H9 (cell line): ENCODE results near the gene CDX2. TPM values are rescaled to one million over a fixed set of nuclear protein-coding genes. Genes with fewer than 3 reads are reported as not detected.

Experiments used
- DNase-seq: peaks from one replicate; pipeline ENCODE4 v3.0.0-alpha.2; 2017
- H2AFZ ChIP-seq: one replicate; pipeline ENCODE4 v1.6.1; 2013; ENCODE audit warnings: mild to moderate bottlenecking, low read length, control low read depth, moderate library complexity
- H2AK5ac ChIP-seq: 2 replicates; pipeline ENCODE4 v1.6.1; 2013; ENCODE audit warnings: low read length, control low read depth, mixed read lengths; ENCODE audit not compliant: insufficient read length
- H2BK120ac ChIP-seq: one replicate; pipeline ENCODE4 v1.6.1; 2013; ENCODE audit warnings: low read depth, mild to moderate bottlenecking, low read length, control low read depth, inconsistent platforms; ENCODE audit not compliant: poor library complexity, severe bottlenecking
- H2BK12ac ChIP-seq: 2 replicates; pipeline ENCODE4 v1.6.1; 2013; ENCODE audit warnings: low read length, control low read depth, mixed read lengths, low read depth; ENCODE audit not compliant: insufficient read length
- H2BK15ac ChIP-seq: 2 replicates; pipeline ENCODE4 v1.6.1; 2013; ENCODE audit warnings: low read depth, low read length, control low read depth
- H2BK20ac ChIP-seq: one replicate; pipeline ENCODE4 v1.6.1; 2013; ENCODE audit warnings: low read depth, mild to moderate bottlenecking, low read length, control low read depth, inconsistent platforms; ENCODE audit not compliant: poor library complexity, severe bottlenecking
- H2BK5ac ChIP-seq: 2 replicates; pipeline ENCODE4 v1.6.1; 2013; ENCODE audit warnings: low read length, control low read depth, mixed read lengths; ENCODE audit not compliant: insufficient read length
- H3K14ac ChIP-seq: 2 replicates; pipeline ENCODE4 v1.6.1; 2013; ENCODE audit warnings: low read length, control low read depth; ENCODE audit not compliant: insufficient read depth
- H3K18ac ChIP-seq: 2 replicates; pipeline ENCODE4 v1.6.1; 2013; ENCODE audit warnings: low read depth, mild to moderate bottlenecking, mixed read lengths, low read length, control low read depth; ENCODE audit not compliant: insufficient read length
- H3K23ac ChIP-seq: 2 replicates; pipeline ENCODE4 v1.6.1; 2013; ENCODE audit warnings: low read length, control low read depth, mixed read lengths, low read depth; ENCODE audit not compliant: insufficient read length
- H3K23me2 ChIP-seq: 2 replicates; pipeline ENCODE4 v1.6.1; 2013; ENCODE audit warnings: low read depth, mild to moderate bottlenecking, mixed read lengths, low read length, control low read depth; ENCODE audit not compliant: insufficient read length, poor library complexity, severe bottlenecking
- H3K27ac ChIP-seq: 2 replicates; pipeline ENCODE4 v1.5.1; 2013; ENCODE audit warnings: low read length, control low read depth, mixed read lengths, low read depth; ENCODE audit not compliant: insufficient read length
- H3K27me3 ChIP-seq: 2 replicates; pipeline ENCODE4 v1.6.1; 2013; ENCODE audit warnings: low read length, control low read depth, inconsistent platforms; ENCODE audit not compliant: insufficient read depth
- H3K4ac ChIP-seq: 2 replicates; pipeline ENCODE4 v1.6.1; 2013; ENCODE audit warnings: low read depth, mild to moderate bottlenecking, control low read depth, inconsistent platforms, low read length, moderate library complexity
- H3K4me1 ChIP-seq: 2 replicates; pipeline ENCODE4 v1.6.1; 2013; ENCODE audit warnings: low read length, control low read depth, inconsistent platforms; ENCODE audit not compliant: insufficient read depth
- H3K4me2 ChIP-seq: 2 replicates; pipeline ENCODE4 v1.6.1; 2013; ENCODE audit warnings: low read length, control low read depth, mixed read lengths; ENCODE audit not compliant: insufficient read length, insufficient read depth
- H3K56ac ChIP-seq: 2 replicates; pipeline ENCODE4 v1.6.1; 2013; ENCODE audit warnings: low read depth, mild to moderate bottlenecking, mixed read lengths, low read length, control low read depth; ENCODE audit not compliant: insufficient read length
- H3K79me1 ChIP-seq: 2 replicates; pipeline ENCODE4 v1.6.1; 2013; ENCODE audit warnings: low read depth, mild to moderate bottlenecking, moderate library complexity, low read length, control low read depth, inconsistent platforms; ENCODE audit not compliant: insufficient read depth, poor library complexity, severe bottlenecking
- H3K79me2 ChIP-seq: 2 replicates; pipeline ENCODE4 v1.6.1; 2013; ENCODE audit warnings: low read length, control low read depth, inconsistent platforms; ENCODE audit not compliant: insufficient read depth
- H3K9ac ChIP-seq: 2 replicates; pipeline ENCODE4 v1.6.1; 2013; ENCODE audit warnings: low read length, control low read depth, mixed read lengths; ENCODE audit not compliant: insufficient read length; ENCODE audit errors: extremely low read depth
- H3K9me3 ChIP-seq: one replicate; pipeline ENCODE4 v1.6.1; 2013; ENCODE audit warnings: low read depth, low read length, inconsistent platforms; ENCODE audit not compliant: control insufficient read depth
- H3T11ph ChIP-seq: one replicate; pipeline ENCODE4 v1.6.1; 2013; ENCODE audit warnings: mild to moderate bottlenecking, low read length, control low read depth, inconsistent platforms
- H4K20me1 ChIP-seq: one replicate; pipeline ENCODE4 v1.6.1; 2013; ENCODE audit not compliant: control insufficient read depth, insufficient read length, insufficient read depth
- H4K5ac ChIP-seq: 2 replicates; pipeline ENCODE4 v1.6.1; 2013; ENCODE audit warnings: low read depth, mild to moderate bottlenecking, mixed read lengths, low read length, control low read depth; ENCODE audit not compliant: insufficient read length
- H4K8ac ChIP-seq: replicated peaks from 2 replicates; pipeline ENCODE4 v1.6.1; 2013; ENCODE audit warnings: low read length, control low read depth, mixed read lengths, low read depth; ENCODE audit not compliant: insufficient read length
- H4K91ac ChIP-seq: 2 replicates; pipeline ENCODE4 v1.6.1; 2013; ENCODE audit warnings: low read depth, mild to moderate bottlenecking, moderate library complexity, mixed read lengths, low read length, control low read depth; ENCODE audit not compliant: insufficient read length
- H3K27ac Mint-ChIP-seq, 3 experiments: 2 replicates in 2 of 3; 3 replicates in 1 of 3; pipeline ENCODE4 v1.8.0; 2020 to 2021; ENCODE audit warnings: mixed read lengths in 3 of 3, mild to moderate bottlenecking in 1 of 3, moderate library complexity in 1 of 3
- H3K27me3 Mint-ChIP-seq: 2 replicates; pipeline ENCODE4 v1.8.0; 2021; ENCODE audit warnings: low read depth, mild to moderate bottlenecking, moderate library complexity, mixed read lengths
- H3K36me3 Mint-ChIP-seq, 3 experiments: 2 replicates in 2 of 3; 3 replicates in 1 of 3; pipeline ENCODE4 v1.8.0; 2020 to 2021; ENCODE audit warnings: low read depth in 3 of 3, mixed read lengths in 3 of 3; ENCODE audit not compliant: insufficient read depth in 1 of 3
- H3K4me1 Mint-ChIP-seq, 2 experiments: 2 replicates each; pipeline ENCODE4 v1.8.0; 2020; ENCODE audit warnings: mixed read lengths in 2 of 2
- H3K4me3 Mint-ChIP-seq, 2 experiments: 2 replicates in 1 of 2; 3 replicates in 1 of 2; pipeline ENCODE4 v1.8.0; 2020 to 2021; ENCODE audit warnings: mild to moderate bottlenecking in 2 of 2, mixed read lengths in 2 of 2, moderate library complexity in 1 of 2
- H3K9me3 Mint-ChIP-seq, 2 experiments: 2 replicates in 1 of 2; 3 replicates in 1 of 2; pipeline ENCODE4 v1.8.0; 2020; ENCODE audit warnings: mild to moderate bottlenecking in 2 of 2, mixed read lengths in 2 of 2, moderate library complexity in 1 of 2
- WGBS: extraction: QIAGEN DNeasy Blood & Tissue Kit; methylation state at CpG from one replicate; pipeline ENCODE4 v1.1.7; 2013; ENCODE audit warnings: missing lambda C conversion rate, low lambda C conversion rate, mixed read lengths; ENCODE audit not compliant: insufficient read length; ENCODE audit errors: extremely low coverage; 5-methylcytosine and 5-hydroxymethylcytosine counted together
- total RNA-seq: library from RNA; stranded (reverse); gene quantifications from 2 replicates; pipeline ENCODE4 v1.2.1, GENCODE V29; 2021
- TF ChIP-seq, protein P1 (sequence below): fragments of 200-600 bp; sonication (generic); conservative IDR thresholded peaks from 3 replicates; pipeline ENCODE4 v1.8.0; 2021; ENCODE audit warnings: antibody characterized with exemption, mild to moderate bottlenecking

CDX2 gene
- total RNA-seq, 1 experiment from 2014 or later, result not detected

DNA sequence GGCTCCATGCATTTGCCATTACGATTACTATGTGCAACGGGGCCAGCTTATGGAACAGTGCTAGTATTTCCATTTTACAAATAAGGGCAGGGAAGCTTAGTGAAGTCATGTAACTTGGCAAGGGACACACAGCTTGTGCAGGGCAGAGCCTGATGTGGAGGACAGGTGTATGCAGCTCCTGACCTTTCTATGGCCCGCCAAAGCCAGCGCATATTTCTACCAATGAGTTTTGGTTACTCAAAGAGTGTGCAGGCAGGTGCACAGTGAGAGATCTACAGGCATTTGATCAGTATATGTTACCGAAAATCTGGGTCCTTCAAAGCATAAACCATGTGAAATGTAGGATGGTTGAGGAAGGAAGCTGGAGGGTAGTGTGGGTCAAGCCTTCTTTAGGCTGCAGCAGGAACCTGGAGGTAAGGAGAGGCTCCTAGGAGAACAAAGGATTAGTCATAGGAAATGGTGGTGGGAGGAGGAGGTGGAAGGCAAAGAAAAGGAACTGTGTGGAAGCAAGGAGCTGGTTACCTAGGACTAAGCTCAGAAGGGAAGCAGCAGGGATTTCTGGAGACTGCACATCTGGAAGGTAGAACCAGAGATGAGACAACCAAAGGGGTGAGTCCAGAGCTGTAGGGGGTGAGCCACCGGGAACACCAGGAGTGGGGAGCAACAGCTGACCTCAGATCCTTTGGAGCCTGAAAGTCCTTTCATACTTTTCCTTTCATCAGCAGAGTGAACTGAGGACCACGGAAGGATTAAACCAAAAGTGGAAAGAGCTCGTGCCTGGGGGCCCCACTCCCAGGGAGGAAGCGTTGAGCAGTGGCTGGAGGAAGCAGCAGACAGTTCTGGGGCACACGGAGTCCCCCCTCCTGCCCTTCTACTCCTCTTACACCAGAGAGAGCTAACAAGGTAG lies 53.6 kb downstream of the CDX2 start:
- Histone ChIP-seq H3K4me1 (no peaks in the 10 kb centered on the region; the same call in 1 of the 2 replicates), H3K23ac (no peak overlapping the region), H3K27ac (no peak overlapping the region), H3K18ac (no peak overlapping the region), H3K9ac (no peak overlapping the region), H3K79me2 (no peaks in the 10 kb centered on the region), H2BK5ac (no peak overlapping the region), H3K56ac (no peak overlapping the region), H3K4ac (no peak overlapping the region), H2BK20ac (no peak overlapping the region), H2AK5ac (no peak overlapping the region), H2BK120ac (no peak overlapping the region), H4K91ac (no peak overlapping the region), H3K23me2 (no peaks in the 10 kb centered on the region), H3K27me3 (peaks cover 56% of the 10 kb centered on the region), H3K79me1 (no peaks in the 10 kb centered on the region), H3T11ph (no peak overlapping the region), H3K14ac (no peak overlapping the region), H4K8ac (no peak overlapping the region), H4K5ac (no peak overlapping the region), H2AFZ (no peak overlapping the region), H2BK12ac (no peak overlapping the region), H3K4me2 (no peak overlapping the region), H4K20me1 (peaks cover 2% of the 10 kb centered on the region), H2BK15ac (no peak overlapping the region), H3K9me3 (no peaks in the 10 kb centered on the region)
- no peak overlapping the region for H3K4me3 Mint-ChIP-seq
- TF ChIP-seq, protein P1, sequence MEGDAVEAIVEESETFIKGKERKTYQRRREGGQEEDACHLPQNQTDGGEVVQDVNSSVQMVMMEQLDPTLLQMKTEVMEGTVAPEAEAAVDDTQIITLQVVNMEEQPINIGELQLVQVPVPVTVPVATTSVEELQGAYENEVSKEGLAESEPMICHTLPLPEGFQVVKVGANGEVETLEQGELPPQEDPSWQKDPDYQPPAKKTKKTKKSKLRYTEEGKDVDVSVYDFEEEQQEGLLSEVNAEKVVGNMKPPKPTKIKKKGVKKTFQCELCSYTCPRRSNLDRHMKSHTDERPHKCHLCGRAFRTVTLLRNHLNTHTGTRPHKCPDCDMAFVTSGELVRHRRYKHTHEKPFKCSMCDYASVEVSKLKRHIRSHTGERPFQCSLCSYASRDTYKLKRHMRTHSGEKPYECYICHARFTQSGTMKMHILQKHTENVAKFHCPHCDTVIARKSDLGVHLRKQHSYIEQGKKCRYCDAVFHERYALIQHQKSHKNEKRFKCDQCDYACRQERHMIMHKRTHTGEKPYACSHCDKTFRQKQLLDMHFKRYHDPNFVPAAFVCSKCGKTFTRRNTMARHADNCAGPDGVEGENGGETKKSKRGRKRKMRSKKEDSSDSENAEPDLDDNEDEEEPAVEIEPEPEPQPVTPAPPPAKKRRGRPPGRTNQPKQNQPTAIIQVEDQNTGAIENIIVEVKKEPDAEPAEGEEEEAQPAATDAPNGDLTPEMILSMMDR, result no peak
- peaks cover 3 to 13% of the 10 kb centered on the region in 2 experiments; a peak in 4 of 5 replicates for H3K9me3 Mint-ChIP-seq
- no peak overlapping the region for H3K27ac Mint-ChIP-seq
- no CpG with 5 or more reads among the region's 10 CpGs for WGBS
- H3K27me3 Mint-ChIP-seq, result peaks cover 100% of the 10 kb centered on the region
- no peak for DNase-seq
- H3K36me3 Mint-ChIP-seq, result no peaks in the 10 kb centered on the region
- peaks cover 15 to 30% of the 10 kb centered on the region in 2 experiments for H3K4me1 Mint-ChIP-seq
